Natural killer cell (primary cell): ENCODE measurements around the gene DCDC2. TPM values are rescaled to one million over a fixed set of nuclear protein-coding genes. Genes with fewer than 3 reads are reported as not detected.
"Not testable (repeated sequence)": the region's sequence is repeated elsewhere in the genome, so short reads cannot be mapped to it uniquely, and the experiment has no call there.

Experiments
- ATAC-seq, 3 donors: fragments of 150-1000 bp in 2 of 3; fragments of 200-7000 bp in 1 of 3; cut with Tn5 transposase; 1 replicate in 1 of 3; 2 replicates in 2 of 3; pipeline ENCODE4 v1.10.0; 2021; ENCODE audit warnings: mild to moderate bottlenecking in 2 of 3, moderate library complexity in 2 of 3
- DNase-seq, 2 donors: peaks; one replicate each; pipeline versions ENCODE4 v3.0.0 to v3.0.0-alpha.2; 2013 to 2021; ENCODE audit warnings: mixed read lengths in 1 of 2
- H3K27ac ChIP-seq: one replicate; pipeline ENCODE4 v1.5.1; 2013; ENCODE audit warnings: mild to moderate bottlenecking, low read length
- H3K27me3 ChIP-seq: one replicate; pipeline ENCODE4 v1.6.1; 2013; ENCODE audit warnings: low read length; ENCODE audit not compliant: control insufficient read depth, insufficient read depth
- H3K36me3 ChIP-seq: one replicate; pipeline ENCODE4 v1.6.1; 2013; ENCODE audit warnings: low read length; ENCODE audit not compliant: control insufficient read depth, insufficient read depth
- H3K4me1 ChIP-seq: one replicate; pipeline ENCODE4 v1.6.1; 2013; ENCODE audit warnings: low read length; ENCODE audit not compliant: control insufficient read depth, insufficient read depth
- H3K4me3 ChIP-seq: one replicate; pipeline ENCODE4 v1.5.1; 2013; ENCODE audit warnings: low read length
- H3K9me3 ChIP-seq: one replicate; pipeline ENCODE4 v1.6.1; 2013; ENCODE audit warnings: low read length; ENCODE audit not compliant: control insufficient read depth, insufficient read depth
- H3K27ac Mint-ChIP-seq, 2 donors: one replicate each; pipeline ENCODE4 v1.8.0; 2022; ENCODE audit warnings: mild to moderate bottlenecking in 2 of 2, mixed read lengths in 2 of 2, moderate library complexity in 1 of 2
- H3K27me3 Mint-ChIP-seq, 2 donors: one replicate each; pipeline ENCODE4 v1.8.0; 2022; ENCODE audit warnings: low read depth in 2 of 2, mixed read lengths in 2 of 2
- H3K36me3 Mint-ChIP-seq: one replicate; pipeline ENCODE4 v1.8.0; 2022; ENCODE audit warnings: mixed read lengths
- H3K4me1 Mint-ChIP-seq, 2 donors: one replicate each; pipeline ENCODE4 v1.8.0; 2022; ENCODE audit warnings: mixed read lengths in 2 of 2
- H3K4me3 Mint-ChIP-seq: one replicate; pipeline ENCODE4 v1.8.0; 2022; ENCODE audit warnings: mild to moderate bottlenecking, moderate library complexity, mixed read lengths
- H3K9me3 Mint-ChIP-seq, 2 donors: one replicate each; pipeline ENCODE4 v1.8.0; 2022; ENCODE audit warnings: mixed read lengths in 2 of 2
- CTCF ChIP-seq: fragments of 200-600 bp; IDR thresholded peaks from one replicate; pipeline ENCODE4 v1.8.0; 2022; ENCODE audit warnings: antibody characterized with exemption
- WGBS: methylation state at CpG from one replicate; pipeline ENCODE4 v1.1.7; 2013; ENCODE audit warnings: missing lambda C conversion rate; ENCODE audit not compliant: insufficient coverage; 5-methylcytosine and 5-hydroxymethylcytosine counted together
- intact Hi-C: fragments of 100-400 bp; cut with micrococcal nuclease; formaldehyde crosslinking; loops from one replicate; pipeline ENCODE4 v1.14.2; 2022
- total RNA-seq, 4 donors: library from RNA; stranded (reverse); fragments of 120-200 nt in 1 of 4; gene quantifications; one replicate each; pipeline versions ENCODE4 v1.2.3 to v1.2.4, GENCODE V29; 2013 to 2022

Gene DCDC2
- total RNA-seq, 3 donors from 2014 or later (not counting 1 experiment from before 2014, with no cell fraction given) = not detected

GRCh38 chr6:24307881-24308280 is 50.0 kb downstream of the DCDC2 start:
- H3K27me3 ChIP-seq = no peaks in the 10 kb centered on the region
- ATAC-seq (no peak), DNase-seq (no peak)
- Mint-ChIP-seq H3K9me3 (peaks cover 0 to 2% of the 10 kb centered on the region in 2 donors), H3K4me1 (no peaks in the 10 kb centered on the region), H3K4me3 (no peak overlapping the region), H3K27me3 (peaks cover 13% of the 10 kb centered on the region in 2 donors), H3K36me3 (no peaks in the 10 kb centered on the region), H3K27ac (no peak overlapping the region)
- intact Hi-C loops = no loop called here
- H3K4me1 ChIP-seq = no peaks in the 10 kb centered on the region
- H3K27ac ChIP-seq = no peak overlapping the region
- no peak overlapping the region for H3K4me3 ChIP-seq
- no peak for TF ChIP-seq CTCF
- 88% methylated on average over 1 of the region's 1 CpG for WGBS
- no peaks in the 10 kb centered on the region for H3K36me3 ChIP-seq
- peaks cover 6% of the 10 kb centered on the region for H3K9me3 ChIP-seq

GRCh38 chr6:24306936-24307335 is 50.9 kb downstream of the DCDC2 start:
- TF ChIP-seq CTCF = no peak
- ATAC-seq (no peak), DNase-seq (no peak)
- Histone ChIP-seq H3K4me1 (no peaks in the 10 kb centered on the region), H3K27ac (no peak overlapping the region), H3K4me3 (no peak overlapping the region), H3K27me3 (no peaks in the 10 kb centered on the region), H3K36me3 (no peaks in the 10 kb centered on the region), H3K9me3 (peaks cover 6% of the 10 kb centered on the region)
- peaks cover 13 to 17% of the 10 kb centered on the region in 2 donors for H3K27me3 Mint-ChIP-seq
- WGBS = no CpG with 5 or more reads among the region's 1 CpG
- H3K27ac Mint-ChIP-seq = no peak overlapping the region
- H3K4me1 Mint-ChIP-seq = no peaks in the 10 kb centered on the region
- H3K9me3 Mint-ChIP-seq = no peaks in the 10 kb centered on the region
- intact Hi-C loops = no loop called here
- H3K36me3 Mint-ChIP-seq = no peaks in the 10 kb centered on the region
- H3K4me3 Mint-ChIP-seq = no peak overlapping the region

GRCh38 chr6:24306038-24306437 is 51.8 kb downstream of the DCDC2 start:
- H3K36me3 Mint-ChIP-seq = no peaks in the 10 kb centered on the region
- Histone ChIP-seq H3K4me1 (no peaks in the 10 kb centered on the region), H3K27ac (no peak overlapping the region), H3K4me3 (no peak overlapping the region), H3K27me3 (no peaks in the 10 kb centered on the region), H3K9me3 (peaks cover 2% of the 10 kb centered on the region), H3K36me3 (no peaks in the 10 kb centered on the region)
- 77% methylated on average over 4 of the region's 4 CpGs for WGBS
- DNase-seq (no peak), ATAC-seq (no peak)
- H3K9me3 Mint-ChIP-seq = no peaks in the 10 kb centered on the region
- H3K27ac Mint-ChIP-seq = no peak overlapping the region
- H3K4me1 Mint-ChIP-seq = no peaks in the 10 kb centered on the region
- no peak for TF ChIP-seq CTCF
- H3K4me3 Mint-ChIP-seq = no peak overlapping the region
- intact Hi-C loops = no loop called here
- peaks cover 13 to 17% of the 10 kb centered on the region in 2 donors for H3K27me3 Mint-ChIP-seq

GRCh38 chr6:24296944-24297343 is 60.9 kb downstream of the DCDC2 start:
- Histone ChIP-seq H3K27ac (no peak overlapping the region), H3K4me1 (no peaks in the 10 kb centered on the region), H3K4me3 (no peak overlapping the region), H3K27me3 (no peaks in the 10 kb centered on the region), H3K36me3 (no peaks in the 10 kb centered on the region), H3K9me3 (no peaks in the 10 kb centered on the region)
- Mint-ChIP-seq H3K27me3 (peaks cover 0 to 6% of the 10 kb centered on the region in 2 donors), H3K4me3 (no peak overlapping the region), H3K9me3 (peaks cover 2 to 11% of the 10 kb centered on the region in 2 donors), H3K4me1 (no peaks in the 10 kb centered on the region), H3K36me3 (peaks cover 7% of the 10 kb centered on the region), H3K27ac (no peak overlapping the region)
- 100% methylated on average over 1 of the region's 1 CpG for WGBS
- intact Hi-C loops = no loop called here
- TF ChIP-seq CTCF = no peak
- no peak for DNase-seq
- no peak for ATAC-seq

- H3K27ac ChIP-seq, H3K9me3 ChIP-seq, DNase-seq, H3K27ac Mint-ChIP-seq, H3K27me3 ChIP-seq, H3K4me1 ChIP-seq, intact Hi-C loops, H3K27me3 Mint-ChIP-seq, H3K4me3 ChIP-seq, H3K4me1 Mint-ChIP-seq, H3K4me3 Mint-ChIP-seq, ATAC-seq, H3K36me3 Mint-ChIP-seq, H3K36me3 ChIP-seq: not testable (repeated sequence)
- 100% methylated on average over 2 of the region's 2 CpGs for WGBS
- peaks cover 2 to 11% of the 10 kb centered on the region in 2 donors for H3K9me3 Mint-ChIP-seq
Observed at GRCh38 chr6:24293852-24294251, 64.0 kb downstream of the DCDC2 start.
